ENCODE data around the gene LILRB2.
"Not testable (repeated sequence)": the region's sequence is repeated elsewhere in the genome, so short reads cannot be mapped to it uniquely, and the experiment has no call there.

LILRB2 gene

GRCh38 chr19:54281007-54281728 is at the start of gene LILRB2:
TSS of gene LILRB2 (minus strand) at chr19:54281110. CDS start at chr19:54280496, 614 bp downstream.
- no peak for DNase-seq (ENCODE audit: low spot score)

- no peak for DNase-seq (ENCODE audit: low spot score)
Measured at GRCh38 chr19:54329476-54330165, 48.7 kb upstream of the LILRB2 start.

- not testable (repeated sequence) for DNase-seq (ENCODE audit: low spot score)
Measured at GRCh38 chr19:54328781-54329180, 47.9 kb upstream of the LILRB2 start.

DNA sequence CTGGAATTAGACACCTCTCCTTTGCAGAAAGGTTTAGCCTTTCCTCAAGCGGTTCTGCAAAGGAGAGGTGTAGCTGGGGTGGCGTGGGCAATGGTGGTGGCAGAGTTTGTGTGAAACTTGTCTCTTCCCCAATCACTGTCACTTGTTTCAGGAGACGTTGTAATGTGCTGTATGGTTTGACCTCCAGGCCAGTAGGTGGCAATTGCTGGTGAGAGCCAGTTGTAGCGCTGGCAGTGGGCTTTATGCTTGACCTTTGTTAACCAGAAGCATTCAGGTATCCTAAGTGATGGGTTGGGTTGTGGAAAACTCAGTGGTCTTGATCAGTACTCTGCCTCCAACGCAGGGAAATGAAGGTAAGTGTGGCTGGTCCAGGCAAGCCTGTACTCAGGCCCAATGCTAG is 44.7 kb upstream of the LILRB2 start:
- DNase-seq (ENCODE audit: low spot score), result no peak

GRCh38 chr19:54325194-54325621 is 44.3 kb upstream of the LILRB2 start:
- DNase-seq (ENCODE audit: low spot score), result no peak

- no peak for DNase-seq (ENCODE audit: low spot score)
Measured at GRCh38 chr19:54324071-54324470, 43.2 kb upstream of the LILRB2 start.

DNA sequence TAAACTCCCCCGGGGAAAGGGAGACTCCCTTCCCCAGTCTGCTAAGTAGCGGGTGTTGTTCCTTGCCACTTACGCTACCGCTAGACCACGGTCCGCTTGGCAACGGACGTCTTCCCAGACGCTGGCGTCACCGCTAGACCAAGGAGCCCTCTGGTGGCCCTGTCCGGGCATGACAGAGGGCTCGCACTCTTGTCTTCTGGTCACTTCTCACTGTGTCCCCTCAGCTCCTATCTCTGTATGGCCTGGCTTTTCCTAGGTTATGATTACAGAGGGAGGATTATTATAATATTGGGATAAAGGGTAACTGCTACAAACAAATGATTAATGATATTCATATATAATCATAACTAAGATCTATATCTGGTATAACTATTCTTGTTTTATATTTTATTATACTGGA is 42.0 kb upstream of the LILRB2 start:
- DNase-seq (ENCODE audit: low spot score), result not testable (repeated sequence)

DNA sequence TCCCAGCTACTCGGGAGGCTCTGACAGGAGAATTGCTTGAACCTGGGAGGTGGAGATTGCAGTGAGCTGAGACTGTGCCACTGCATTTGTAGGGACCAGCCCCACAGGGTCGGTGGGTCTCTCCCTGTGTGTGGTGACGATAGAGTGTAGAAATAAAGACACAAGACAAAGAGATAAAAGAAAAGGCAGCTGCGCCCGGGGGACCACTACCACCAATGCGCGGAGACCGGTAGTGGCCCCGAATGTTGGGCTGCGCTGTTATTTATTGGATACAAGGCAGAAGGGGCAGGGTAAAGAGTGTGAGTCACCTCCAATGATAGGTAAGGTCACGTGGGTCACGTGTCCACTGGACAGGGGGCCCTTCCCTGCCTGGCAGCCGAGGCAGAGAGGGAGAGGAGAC is 41.4 kb upstream of the LILRB2 start:
- not testable (repeated sequence) for DNase-seq (ENCODE audit: low spot score)

GRCh38 chr19:54319892-54320670 is 39.2 kb upstream of the LILRB2 start:
- no peak for DNase-seq (ENCODE audit: low spot score)

DNA sequence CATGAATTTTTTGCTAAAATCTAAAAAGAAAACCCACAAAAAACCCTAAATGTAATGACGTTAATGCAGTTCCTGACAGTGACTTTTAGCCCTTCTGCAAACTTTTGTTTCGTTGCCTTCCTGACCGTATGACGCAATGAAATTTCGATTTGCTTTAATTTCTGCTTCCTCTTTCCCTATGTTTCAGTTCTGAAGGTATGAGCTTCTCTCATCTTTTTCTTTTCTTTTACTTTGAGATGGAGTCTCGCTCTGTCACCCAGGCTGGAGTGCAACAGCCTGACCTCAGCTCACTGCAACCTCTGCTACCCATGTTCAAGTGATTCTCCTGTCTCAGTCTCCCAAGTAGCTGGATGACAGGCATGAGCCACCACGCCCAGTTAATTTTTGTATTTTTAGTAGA is 38.1 kb upstream of the LILRB2 start:
- no peak for DNase-seq (ENCODE audit: low spot score)

DNA sequence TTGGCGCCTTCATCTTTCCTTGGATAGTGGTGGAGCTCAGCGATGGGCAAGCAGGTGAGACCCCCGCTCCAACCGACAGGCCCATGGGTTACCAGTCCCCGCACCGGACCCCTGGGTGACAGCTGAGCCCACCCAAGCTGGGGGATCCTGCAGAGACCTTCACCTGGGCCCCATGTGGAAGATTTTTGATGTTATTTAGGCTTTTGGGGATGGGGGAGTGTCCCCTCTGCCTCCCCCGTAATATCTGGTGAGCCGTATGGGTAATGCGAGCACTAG is 37.0 kb upstream of the LILRB2 start:
- DNase-seq (ENCODE audit: low spot score), result no peak

GRCh38 chr19:54317108-54317964 is 36.4 kb upstream of the LILRB2 start:
- DNase-seq (ENCODE audit: low spot score), result no peak

GRCh38 chr19:54316746-54317107 is 35.8 kb upstream of the LILRB2 start:
- DNase-seq (ENCODE audit: low spot score), result no peak

GRCh38 chr19:54315956-54316355 is 35.0 kb upstream of the LILRB2 start:
- no peak for DNase-seq (ENCODE audit: low spot score)

- DNase-seq (ENCODE audit: low spot score), result no peak
Measured at GRCh38 chr19:54312436-54313377, 31.8 kb upstream of the LILRB2 start, which contains the start of gene LILRA5. TSS of gene LILRA5 (minus strand) at chr19:54313166. CDS start at chr19:54313019, 147 bp downstream.

DNA sequence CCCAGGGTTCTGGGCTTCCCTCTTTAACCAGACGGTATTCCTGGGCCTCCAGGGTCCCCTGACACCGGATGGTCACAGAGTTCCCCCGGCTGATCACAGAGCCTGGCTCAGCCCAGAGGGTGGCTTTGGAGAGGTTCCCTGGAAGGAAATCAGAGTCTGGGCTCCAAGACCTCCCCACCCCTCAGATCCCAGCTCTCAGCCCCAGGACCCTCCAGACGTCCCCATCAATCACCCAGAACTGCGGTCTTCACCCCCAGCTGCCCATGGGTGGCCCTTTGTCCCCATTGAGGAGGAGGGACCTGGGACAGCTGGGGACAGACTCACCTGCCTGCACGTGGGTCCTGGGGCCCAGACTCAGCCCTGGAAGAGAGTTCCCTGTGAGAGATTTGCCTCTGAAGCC is 31.1 kb upstream of the LILRB2 start:
- no peak for DNase-seq (ENCODE audit: low spot score)

DNA sequence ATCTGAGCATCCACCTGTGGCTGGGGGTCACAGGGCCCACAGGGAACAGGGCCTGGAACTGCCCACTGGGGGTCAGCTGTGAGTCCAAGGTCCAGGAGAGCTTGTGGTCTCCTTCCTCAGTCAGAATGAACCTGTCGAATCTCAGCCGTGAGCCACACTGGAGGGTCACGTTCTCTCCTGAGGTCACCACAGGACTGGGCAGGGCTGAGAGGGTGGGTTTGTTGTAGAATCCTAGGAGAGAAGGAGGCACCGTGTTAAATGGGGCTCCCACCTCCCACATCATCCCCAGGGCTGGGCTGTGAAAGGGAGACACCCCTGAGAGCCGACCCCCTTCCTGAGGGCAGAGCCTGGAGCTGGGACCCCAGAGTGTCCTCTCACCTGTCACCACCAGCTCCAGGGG is 30.6 kb upstream of the LILRB2 start:
- DNase-seq (ENCODE audit: low spot score), result no peak

DNA sequence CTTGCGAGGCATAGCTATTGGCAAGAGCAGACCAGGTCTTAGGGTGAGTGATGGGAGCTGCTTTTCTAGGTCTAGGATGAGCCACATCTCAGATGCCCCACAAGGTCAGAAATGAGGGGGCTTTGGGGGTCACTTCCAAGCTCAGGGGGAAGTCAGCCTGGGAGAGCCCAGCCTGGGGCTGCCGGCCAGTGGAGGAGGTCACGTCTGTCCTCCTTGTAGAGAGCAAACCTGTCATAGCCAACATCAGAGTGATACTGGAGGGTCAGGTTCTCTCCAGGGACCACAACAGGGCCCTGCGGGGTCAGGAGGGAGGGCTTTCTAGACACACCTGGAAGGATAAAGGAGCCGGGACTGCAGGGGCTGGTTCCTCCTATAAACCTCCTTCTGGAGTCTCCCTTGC is 29.6 kb upstream of the LILRB2 start:
- DNase-seq (ENCODE audit: low spot score), result no peak

GRCh38 chr19:54309811-54310210 is 28.9 kb upstream of the LILRB2 start:
- no peak for DNase-seq (ENCODE audit: low spot score)

GRCh38 chr19:54307389-54308020 is 26.6 kb upstream of the LILRB2 start:
- no peak for DNase-seq (ENCODE audit: low spot score)

All from putamen (tissue), 1 donor.